HCT116 (cell line): ENCODE data around the gene MLH3. TPM values are rescaled to one million over a fixed set of nuclear protein-coding genes. Genes with fewer than 3 reads are reported as not detected.

Experiments
- ATAC-seq: fragments of 200-7000 bp; cut with Tn5 transposase; 2 replicates; pipeline ENCODE4 v1.9.1; 2020; ENCODE audit warnings: mild to moderate bottlenecking, moderate library complexity
- BruUV-seq: library from RNA; stranded (reverse); fragments of 400-500 nt; replicated peaks from 2 replicates; lab custom pipeline; 2021; lab: Mats Ljungman, UMichigan
- CTCF ChIA-PET: fragments of 300-600 bp; sonication (Branson Sonifier 250); formaldehyde crosslinking; loops from one replicate; lab custom pipeline; 2021; ENCODE audit warnings: antibody characterized with exemption; lab: Charles Lee
- POLR2A ChIA-PET: fragments of 300-600, 350-600 bp; sonication (Branson Sonifier 250); formaldehyde crosslinking; loops from one replicate; lab custom pipeline; 2021; ENCODE audit warnings: antibody characterized with exemption; lab: Charles Lee
- RAD21 ChIA-PET, 2 experiments: fragments of 300-600 bp; sonication (Branson Sonifier 250); formaldehyde crosslinking; loops; one replicate each; lab custom pipeline; 2023; ENCODE audit warnings: low total read pairs in 2 of 2; ENCODE audit not compliant: uncharacterized antibody in 2 of 2, unreplicated experiment in 2 of 2, low non-redundant PET in 1 of 2; lab: Charles Lee
- DNase-seq: peaks from one replicate; pipeline ENCODE4 v3.0.0-alpha.2; 2010; ENCODE audit warnings: low read depth, low spot score
- H2AFZ ChIP-seq: fragments of 200-600 bp; shearing (Covaris generic), sonication (generic); 2 replicates; pipeline ENCODE4 v1.6.1; 2017; ENCODE audit warnings: low read depth, mixed run types, mixed read lengths, antibody characterized with exemption, low read length; ENCODE audit not compliant: poor library complexity, severe bottlenecking
- H3K27ac ChIP-seq: 2 replicates; pipeline ENCODE4 v1.5.1; 2012; ENCODE audit warnings: low read depth, low read length
- H3K27me3 ChIP-seq: fragments of 200-600 bp; sonication (generic); 2 replicates; pipeline ENCODE4 v1.6.1; 2016; ENCODE audit warnings: mixed run types, low read length, mixed read lengths; ENCODE audit not compliant: insufficient read depth
- H3K36me3 ChIP-seq, 2 experiments: fragments of 200-500 bp in 1 of 2; fragments of 200-600 bp in 1 of 2; sonication (Bioruptor generic) in 1 of 2; sonication (generic) in 1 of 2; 2 replicates each; pipeline versions ENCODE4 v1.5.1 to v1.6.1; 2014 to 2016; ENCODE audit warnings: low read length in 2 of 2, inconsistent platforms in 1 of 2, mixed read lengths in 1 of 2, mixed run types in 1 of 2; ENCODE audit not compliant: insufficient read depth in 2 of 2, control insufficient read depth in 1 of 2
- H3K4me1 ChIP-seq, 2 experiments: fragments of 200-600 bp in 1 of 2; sonication (generic) in 1 of 2; 2 replicates each; pipeline versions ENCODE4 v1.5.1 to v1.6.1; 2012 to 2017; ENCODE audit warnings: low read length in 2 of 2, inconsistent platforms in 1 of 2, mild to moderate bottlenecking in 1 of 2, mixed read lengths in 1 of 2, mixed run types in 1 of 2, moderate library complexity in 1 of 2; ENCODE audit not compliant: insufficient read depth in 2 of 2, control insufficient read depth in 1 of 2
- H3K4me2 ChIP-seq: fragments of 200-600 bp; sonication (generic); 2 replicates; pipeline ENCODE4 v1.6.1; 2017; ENCODE audit warnings: mixed run types, low read length, mixed read lengths
- H3K4me3 ChIP-seq, 2 experiments: fragments of 200-600 bp in 1 of 2; sonication (generic) in 1 of 2; replicated peaks in 1 of 2; 2 replicates each; pipeline ENCODE4 v1.5.1; 2011 to 2016; ENCODE audit warnings: low read length in 2 of 2, control low read depth in 1 of 2, low read depth in 1 of 2, mild to moderate bottlenecking in 1 of 2, mixed read lengths in 1 of 2, mixed run types in 1 of 2
- H3K79me2 ChIP-seq: fragments of 200-600 bp; sonication (generic); 2 replicates; pipeline ENCODE4 v1.6.1; 2017; ENCODE audit warnings: mild to moderate bottlenecking, mixed run types, low read length, moderate library complexity, mixed read lengths; ENCODE audit not compliant: insufficient read depth
- H3K9ac ChIP-seq: fragments of 200-600 bp; sonication (generic); 2 replicates; pipeline ENCODE4 v1.6.1; 2016; ENCODE audit warnings: low read length, mixed read lengths
- H3K9me2 ChIP-seq: fragments of 200-600 bp; sonication (generic), shearing (Covaris generic); 2 replicates; pipeline ENCODE4 v1.6.1; 2017; ENCODE audit warnings: mixed run types, mild to moderate bottlenecking, moderate library complexity; ENCODE audit not compliant: insufficient read depth
- H3K9me3 ChIP-seq, 2 experiments: fragments of 200-500 bp in 1 of 2; fragments of 200-600 bp in 1 of 2; sonication (Bioruptor generic) in 1 of 2; sonication (generic) in 1 of 2; 2 replicates each; pipeline ENCODE4 v1.6.1; 2014 to 2017; ENCODE audit warnings: low read length in 2 of 2, mixed read lengths in 2 of 2, inconsistent platforms in 1 of 2, low read depth in 1 of 2, mild to moderate bottlenecking in 1 of 2, mixed run types in 1 of 2, moderate library complexity in 1 of 2; ENCODE audit not compliant: control insufficient read depth in 1 of 2, insufficient read depth in 1 of 2
- H4K20me1 ChIP-seq: fragments of 200-600 bp; sonication (generic), shearing (Covaris generic); 2 replicates; pipeline ENCODE4 v1.6.1; 2017; ENCODE audit warnings: mixed run types, mild to moderate bottlenecking, moderate library complexity; ENCODE audit not compliant: insufficient read depth
- ATF3 ChIP-seq: IDR thresholded peaks from 2 replicates; pipeline ENCODE4 v1.6.1; 2012
- CBX3 ChIP-seq: IDR thresholded peaks from 2 replicates; pipeline ENCODE4 v1.6.1; 2012; ENCODE audit warnings: low read depth
- EGR1 ChIP-seq: IDR thresholded peaks from 2 replicates; pipeline ENCODE4 v1.6.1; 2012; ENCODE audit warnings: low read depth
- ELF1 ChIP-seq: IDR thresholded peaks from 2 replicates; pipeline ENCODE4 v1.6.1; 2012; ENCODE audit warnings: low read depth, borderline replicate concordance
- EZH2 ChIP-seq: fragments of 200-600 bp; sonication (generic); IDR thresholded peaks from 2 replicates; pipeline ENCODE4 v1.6.1; 2017; ENCODE audit warnings: antibody characterized with exemption, mixed run types
- FOSL1 ChIP-seq: IDR thresholded peaks from 2 replicates; pipeline ENCODE4 v1.6.1; 2012; ENCODE audit warnings: low read depth
- MAX ChIP-seq: IDR thresholded peaks from 2 replicates; pipeline ENCODE4 v1.6.1; 2012
- POLR2A ChIP-seq: IDR thresholded peaks from 2 replicates; pipeline ENCODE4 v1.7.0; 2011; ENCODE audit warnings: borderline replicate concordance; ENCODE audit not compliant: insufficient read depth, insufficient read length; ENCODE audit errors: extremely low read depth
- POLR2AphosphoS5 ChIP-seq: IDR thresholded peaks from 2 replicates; pipeline ENCODE4 v1.6.1; 2011; ENCODE audit warnings: mild to moderate bottlenecking, low read depth, low read length, moderate library complexity
- SRF ChIP-seq: IDR thresholded peaks from 2 replicates; pipeline ENCODE4 v1.6.1; 2012; ENCODE audit warnings: low read depth
- TCF7L2 ChIP-seq: IDR thresholded peaks from 2 replicates; pipeline ENCODE4 v1.7.0; 2011; ENCODE audit warnings: borderline replicate concordance, inconsistent platforms; ENCODE audit not compliant: insufficient read depth, insufficient read length; ENCODE audit errors: extremely low read depth
- ZBTB33 ChIP-seq: IDR thresholded peaks from 2 replicates; pipeline ENCODE4 v1.6.1; 2011; ENCODE audit warnings: mild to moderate bottlenecking, low read length, moderate library complexity; ENCODE audit not compliant: insufficient replicate concordance; ENCODE audit errors: extremely low read depth
- intact Hi-C: fragments of 100-400 bp; cut with micrococcal nuclease; formaldehyde crosslinking; loops from 2 replicates; pipeline ENCODE4 v1.10.0; 2022
- total RNA-seq: library from RNA; stranded (reverse); gene quantifications from one replicate; pipeline ENCODE4 v1.2.1, GENCODE V29; 2021; ENCODE audit not compliant: unreplicated experiment

The MLH3 gene
- total RNA-seq, 1 experiment from 2014 or later = 14.7 TPM

- TF ChIP-seq FOSL1 = no peak
- TF ChIP-seq MAX = no peak
- TF ChIP-seq ELF1 = no peak
- TF ChIP-seq POLR2A = no peak
- TF ChIP-seq POLR2AphosphoS5 = no peak
- TF ChIP-seq EZH2 = no peak
- TF ChIP-seq ZBTB33 = no peak
- TF ChIP-seq ATF3 = no peak
- no peak for TF ChIP-seq TCF7L2
- no peak for TF ChIP-seq EGR1
- no peak for TF ChIP-seq CBX3
- TF ChIP-seq SRF = no peak
- TF ChIP-seq, all 23 proteins: peak for 0
- peak overlapping the region; percentile 86 for H3K4me2 ChIP-seq
- no peaks in the 10 kb centered on the region for H3K27me3 ChIP-seq
- peaks cover 2 to 20% of the 10 kb centered on the region in 2 experiments; a peak in 1 of 4 replicates for H3K36me3 ChIP-seq
- H3K27ac ChIP-seq = peak overlapping the region; percentile 70; the same call in 1 of the 2 replicates
- ATAC-seq (peak; percentile 15), DNase-seq (no peak)
- H2AFZ ChIP-seq = peak overlapping the region; percentile 79
- peaks cover 40% of the 10 kb centered on the region for H3K79me2 ChIP-seq
- ChIA-PET POLR2A (no interaction called here), CTCF (interaction anchor here (0.9 to 1.4 kb wide), 3 partner anchors 119 to 425 kb away, joined by 3 to 6 read pairs (median 3); no protein-coding TSS in a partner anchor), RAD21 (no interaction called here)
- H3K4me1 ChIP-seq = peaks cover 13 to 28% of the 10 kb centered on the region in 2 experiments
- no peaks in the 10 kb centered on the region for H3K9me3 ChIP-seq
- no peaks in the 10 kb centered on the region for H3K9me2 ChIP-seq
- no peaks in the 10 kb centered on the region for H4K20me1 ChIP-seq
- peak overlapping the region; percentile 77 for H3K9ac ChIP-seq
- peak overlapping the region; percentile 72 to 83 for H3K4me3 ChIP-seq
- BruUV-seq = no TSS peak
- intact Hi-C loops = no loop called here
Observed at GRCh38 chr14:75064205-75064567, 12.9 kb upstream of the MLH3 start.
